Stimulated activated CD4-positive, alpha-beta T cell treated with anti-CD3 and anti-CD28 coated beads, Interleukin-2, amount 100 ng/mL, for 4 hours (primary cell): ENCODE data around the gene SDK1.

ENCODE experiments used
- DNase-seq: peaks from one replicate; pipeline ENCODE4 v3.0.0-alpha.2; 2020; ENCODE audit warnings: low read depth

The SDK1 gene

GRCh38 chr7:3880228-3880987 is 579.4 kb downstream of the SDK1 start:
- no peak for DNase-seq

GRCh38 chr7:3882782-3883181 is 581.7 kb downstream of the SDK1 start:
- DNase-seq: no peak

- no peak for DNase-seq
Observed at GRCh38 chr7:3884543-3884942, 583.5 kb downstream of the SDK1 start.

- DNase-seq: no peak
Observed at GRCh38 chr7:3887096-3887690, 586.1 kb downstream of the SDK1 start.

- no peak for DNase-seq
Observed at GRCh38 chr7:3888096-3888495, 587.0 kb downstream of the SDK1 start.

- DNase-seq: no peak
Observed at GRCh38 chr7:3892157-3892556, 591.1 kb downstream of the SDK1 start.

GRCh38 chr7:3892686-3893085 is 591.6 kb downstream of the SDK1 start:
- DNase-seq: no peak

GRCh38 chr7:3893151-3893788 is 592.2 kb downstream of the SDK1 start:
- DNase-seq: no peak

GRCh38 chr7:3893789-3894153 is 592.7 kb downstream of the SDK1 start:
- DNase-seq: no peak

GRCh38 chr7:3895341-3896116 is 594.5 kb downstream of the SDK1 start:
- DNase-seq: no peak

- no peak for DNase-seq
Observed at GRCh38 chr7:3896169-3896765, 595.2 kb downstream of the SDK1 start.

GRCh38 chr7:3897430-3898372 is 596.6 kb downstream of the SDK1 start:
- DNase-seq: peak; percentile 41

GRCh38 chr7:3899559-3899991 is 598.5 kb downstream of the SDK1 start:
- DNase-seq: no peak

GRCh38 chr7:3908153-3908552 is 607.1 kb downstream of the SDK1 start:
- no peak for DNase-seq

- DNase-seq: no peak
Observed at GRCh38 chr7:3909128-3909527, 608.1 kb downstream of the SDK1 start.

- no peak for DNase-seq
Observed at GRCh38 chr7:3910054-3910453, 609.0 kb downstream of the SDK1 start.

GRCh38 chr7:3911685-3912084 is 610.6 kb downstream of the SDK1 start:
- no peak for DNase-seq

- DNase-seq: no peak
Observed at GRCh38 chr7:3912291-3912690, 611.2 kb downstream of the SDK1 start.

- DNase-seq: no peak
Observed at GRCh38 chr7:3914051-3914775, 613.2 kb downstream of the SDK1 start.

GRCh38 chr7:3915337-3915878 is 614.4 kb downstream of the SDK1 start:
- no peak for DNase-seq
